ENCODE results near the gene CPSF4L.

DNA sequence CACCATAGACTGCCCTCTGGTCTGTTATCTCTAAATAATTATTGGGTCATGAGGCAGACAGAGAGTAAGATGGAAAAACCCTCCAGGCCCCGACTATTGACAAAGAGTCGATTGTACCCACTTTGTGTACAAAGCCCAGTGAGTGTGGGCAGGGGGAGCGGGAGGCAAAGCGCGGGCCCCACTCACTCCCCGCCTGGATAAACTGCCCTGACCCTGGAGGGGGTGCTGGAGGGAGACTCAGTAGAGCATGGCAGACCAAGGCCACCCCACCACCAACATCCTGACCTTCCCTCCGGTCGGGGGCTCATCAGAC, 11.2 kb upstream of the CPSF4L start:
- TF ChIP-seq ELF4 (CRISPR knock-in tag; IDR thresholded peaks at IDR 0.05; ENCODE audit: borderline replicate concordance), result no peak
- TF ChIP-seq, protein P1, sequence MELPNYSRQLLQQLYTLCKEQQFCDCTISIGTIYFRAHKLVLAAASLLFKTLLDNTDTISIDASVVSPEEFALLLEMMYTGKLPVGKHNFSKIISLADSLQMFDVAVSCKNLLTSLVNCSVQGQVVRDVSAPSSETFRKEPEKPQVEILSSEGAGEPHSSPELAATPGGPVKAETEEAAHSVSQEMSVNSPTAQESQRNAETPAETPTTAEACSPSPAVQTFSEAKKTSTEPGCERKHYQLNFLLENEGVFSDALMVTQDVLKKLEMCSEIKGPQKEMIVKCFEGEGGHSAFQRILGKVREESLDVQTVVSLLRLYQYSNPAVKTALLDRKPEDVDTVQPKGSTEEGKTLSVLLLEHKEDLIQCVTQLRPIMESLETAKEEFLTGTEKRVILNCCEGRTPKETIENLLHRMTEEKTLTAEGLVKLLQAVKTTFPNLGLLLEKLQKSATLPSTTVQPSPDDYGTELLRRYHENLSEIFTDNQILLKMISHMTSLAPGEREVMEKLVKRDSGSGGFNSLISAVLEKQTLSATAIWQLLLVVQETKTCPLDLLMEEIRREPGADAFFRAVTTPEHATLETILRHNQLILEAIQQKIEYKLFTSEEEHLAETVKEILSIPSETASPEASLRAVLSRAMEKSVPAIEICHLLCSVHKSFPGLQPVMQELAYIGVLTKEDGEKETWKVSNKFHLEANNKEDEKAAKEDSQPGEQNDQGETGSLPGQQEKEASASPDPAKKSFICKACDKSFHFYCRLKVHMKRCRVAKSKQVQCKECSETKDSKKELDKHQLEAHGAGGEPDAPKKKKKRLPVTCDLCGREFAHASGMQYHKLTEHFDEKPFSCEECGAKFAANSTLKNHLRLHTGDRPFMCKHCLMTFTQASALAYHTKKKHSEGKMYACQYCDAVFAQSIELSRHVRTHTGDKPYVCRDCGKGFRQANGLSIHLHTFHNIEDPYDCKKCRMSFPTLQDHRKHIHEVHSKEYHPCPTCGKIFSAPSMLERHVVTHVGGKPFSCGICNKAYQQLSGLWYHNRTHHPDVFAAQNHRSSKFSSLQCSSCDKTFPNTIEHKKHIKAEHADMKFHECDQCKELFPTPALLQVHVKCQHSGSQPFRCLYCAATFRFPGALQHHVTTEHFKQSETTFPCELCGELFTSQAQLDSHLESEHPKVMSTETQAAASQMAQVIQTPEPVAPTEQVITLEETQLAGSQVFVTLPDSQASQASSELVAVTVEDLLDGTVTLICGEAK (IDR thresholded peaks at IDR 0.05), result no peak
- TF ChIP-seq, protein P1 (CRISPR knock-in tag; IDR thresholded peaks at IDR 0.05), result peak; percentile 88
- TF ChIP-seq HMGXB4 (CRISPR knock-in tag; IDR thresholded peaks at IDR 0.05; ENCODE audit: borderline replicate concordance in 1 of 2, low read depth in 1 of 2), result 0 out of 4 replicates have a peak, but pooled peaks of 1 of the 2 experiments have one; percentile 7
- no peak for TF ChIP-seq SNAI1 (CRISPR knock-in tag; IDR thresholded peaks at IDR 0.05; ENCODE audit: borderline replicate concordance)
- peak; percentile 73 for TF ChIP-seq TCF7 (IDR thresholded peaks at IDR 0.05; ENCODE audit: low read depth)
- TF ChIP-seq SETDB1 (CRISPR knock-in tag; IDR thresholded peaks at IDR 0.05; ENCODE audit: borderline replicate concordance), result no peak
- TF ChIP-seq PHF8 (CRISPR knock-in tag; IDR thresholded peaks at IDR 0.05), result no peak
- TF ChIP-seq, protein P2, sequence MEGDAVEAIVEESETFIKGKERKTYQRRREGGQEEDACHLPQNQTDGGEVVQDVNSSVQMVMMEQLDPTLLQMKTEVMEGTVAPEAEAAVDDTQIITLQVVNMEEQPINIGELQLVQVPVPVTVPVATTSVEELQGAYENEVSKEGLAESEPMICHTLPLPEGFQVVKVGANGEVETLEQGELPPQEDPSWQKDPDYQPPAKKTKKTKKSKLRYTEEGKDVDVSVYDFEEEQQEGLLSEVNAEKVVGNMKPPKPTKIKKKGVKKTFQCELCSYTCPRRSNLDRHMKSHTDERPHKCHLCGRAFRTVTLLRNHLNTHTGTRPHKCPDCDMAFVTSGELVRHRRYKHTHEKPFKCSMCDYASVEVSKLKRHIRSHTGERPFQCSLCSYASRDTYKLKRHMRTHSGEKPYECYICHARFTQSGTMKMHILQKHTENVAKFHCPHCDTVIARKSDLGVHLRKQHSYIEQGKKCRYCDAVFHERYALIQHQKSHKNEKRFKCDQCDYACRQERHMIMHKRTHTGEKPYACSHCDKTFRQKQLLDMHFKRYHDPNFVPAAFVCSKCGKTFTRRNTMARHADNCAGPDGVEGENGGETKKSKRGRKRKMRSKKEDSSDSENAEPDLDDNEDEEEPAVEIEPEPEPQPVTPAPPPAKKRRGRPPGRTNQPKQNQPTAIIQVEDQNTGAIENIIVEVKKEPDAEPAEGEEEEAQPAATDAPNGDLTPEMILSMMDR (CRISPR knock-in tag; IDR thresholded peaks at IDR 0.05), result peak; percentile 50; the same call in 1 of the 2 replicates

Measured in HepG2 (cell line).